H1 (cell line): ENCODE measurements around the gene MMAB.

ENCODE experiments used
- CTCF ChIP-seq, 3 experiments: IDR thresholded peaks; 1 replicate in 2 of 3; 2 replicates in 1 of 3; pipeline versions ENCODE4 v1.5.1 to v1.6.1; 2011; ENCODE audit warnings: low read length in 3 of 3, mild to moderate bottlenecking in 3 of 3, inconsistent platforms in 2 of 3, low read depth in 1 of 3, moderate library complexity in 1 of 3; ENCODE audit not compliant: insufficient read depth in 1 of 3; ENCODE audit errors: control extremely low read depth in 1 of 3
- EZH2 ChIP-seq: fragments of 200-600 bp; sonication (generic); IDR thresholded peaks from 2 replicates; pipeline ENCODE4 v1.7.1; 2012; ENCODE audit warnings: low read depth, mild to moderate bottlenecking, moderate library complexity, low read length, inconsistent platforms; ENCODE audit not compliant: severe bottlenecking
- HDAC2 ChIP-seq, 2 experiments: fragments of 300-600 bp in 1 of 2; sonication (generic) in 1 of 2; IDR thresholded peaks; 2 replicates each; pipeline ENCODE4 v1.6.1; 2011 to 2012; ENCODE audit warnings: low read depth in 2 of 2, low read length in 2 of 2, mild to moderate bottlenecking in 2 of 2, moderate library complexity in 2 of 2, borderline replicate concordance in 1 of 2, inconsistent platforms in 1 of 2
- KDM1A ChIP-seq: fragments of 200-600, 300-600 bp; sonication (generic); IDR thresholded peaks from 2 replicates; pipeline ENCODE4 v1.7.1; 2016; ENCODE audit warnings: mild to moderate bottlenecking, low read length, borderline replicate concordance
- KDM5A ChIP-seq: fragments of 200-600 bp; IDR thresholded peaks from 2 replicates; pipeline ENCODE4 v1.7.1; 2012; ENCODE audit warnings: mild to moderate bottlenecking, low read length, inconsistent platforms, mixed read lengths
- MAX ChIP-seq: IDR thresholded peaks from 2 replicates; pipeline ENCODE4 v1.6.1; 2012; ENCODE audit warnings: inconsistent platforms
- POLR2A ChIP-seq, 2 experiments: IDR thresholded peaks; 1 replicate in 1 of 2; 2 replicates in 1 of 2; pipeline ENCODE4 v1.6.1; 2011; ENCODE audit warnings: low read depth in 2 of 2, low read length in 2 of 2, mild to moderate bottlenecking in 2 of 2; ENCODE audit errors: control extremely low read depth in 1 of 2
- RBBP5 ChIP-seq: IDR thresholded peaks from 2 replicates; pipeline ENCODE4 v1.7.1; 2012; ENCODE audit warnings: low read depth, mild to moderate bottlenecking, inconsistent platforms, low read length, moderate library complexity, borderline replicate concordance
- TAF1 ChIP-seq: IDR thresholded peaks from 2 replicates; pipeline ENCODE4 v1.6.1; 2011; ENCODE audit warnings: mild to moderate bottlenecking, low read depth, low read length

- no peak for TF ChIP-seq CTCF (IDR thresholded peaks at IDR 0.05; ENCODE audit: control extremely low read depth in 1 of 3, insufficient read depth in 1 of 3, low read depth in 1 of 3, low read length in 3 of 3)
- TF ChIP-seq EZH2: no peak
- no peak for TF ChIP-seq HDAC2 (IDR thresholded peaks at IDR 0.05; ENCODE audit: borderline replicate concordance in 1 of 2, low read depth in 2 of 2, low read length in 2 of 2)
- TF ChIP-seq POLR2A (IDR thresholded peaks at IDR 0.05; ENCODE audit: control extremely low read depth in 1 of 2, low read depth in 2 of 2, low read length in 2 of 2): no peak
- no peak for TF ChIP-seq KDM5A
- TF ChIP-seq RBBP5: no peak
- TF ChIP-seq KDM1A: no peak
- TF ChIP-seq TAF1: no peak
- no peak for TF ChIP-seq MAX
These were observed 27.2 kb upstream of the MMAB start for GRCh38 chr12:109600481-109600880.
